Endothelial cell of umbilical vein (primary cell): ENCODE measurements around the gene CCDC74B. TPM values are rescaled to one million over a fixed set of nuclear protein-coding genes. Genes with fewer than 3 reads are reported as not detected.

Source experiments
- BruUV-seq: library from RNA; stranded (reverse); fragments of 400-500 nt; replicated peaks from 2 replicates; lab custom pipeline; 2021; lab: Mats Ljungman, UMichigan
- CTCF ChIA-PET: fragments of 300-600, 350-600 bp; sonication (Branson Sonifier 250); formaldehyde crosslinking; loops from one replicate; lab custom pipeline; 2021; ENCODE audit warnings: antibody characterized with exemption, inconsistent platforms; lab: Charles Lee
- POLR2A ChIA-PET: fragments of 300-600, 350-600 bp; sonication (Branson Sonifier 250); formaldehyde crosslinking; loops from one replicate; lab custom pipeline; 2021; ENCODE audit warnings: antibody characterized with exemption, inconsistent platforms; lab: Charles Lee
- DNase-seq: peaks from one replicate; pipeline ENCODE4 v3.0.0-alpha.2; 2011; ENCODE audit warnings: low read depth, low spot score
- FAIRE-seq: peaks from 2 replicates; lab custom pipeline; 2011; peaks lifted over from hg19 to GRCh38; lab: Jason Lieb, UNC
- H2AFZ ChIP-seq: 2 replicates; pipeline ENCODE4 v1.6.0; 2012; ENCODE audit warnings: low read depth, low read length, control low read depth, inconsistent platforms
- H3K27ac ChIP-seq: 2 replicates; pipeline ENCODE4 v1.5.1; 2011; ENCODE audit warnings: low read depth, mild to moderate bottlenecking, control low read depth, low read length, moderate library complexity; ENCODE audit not compliant: insufficient read depth
- H3K27me3 ChIP-seq, 2 experiments: 2 replicates each; pipeline versions ENCODE4 v1.6.0 to v1.6.1; 2011; ENCODE audit warnings: low read length in 2 of 2, mixed read lengths in 1 of 2; ENCODE audit not compliant: control insufficient read depth in 2 of 2, insufficient read depth in 2 of 2
- H3K36me3 ChIP-seq, 2 experiments: 2 replicates in 1 of 2; 3 replicates in 1 of 2; pipeline ENCODE4 v1.5.1; 2011; ENCODE audit warnings: low read length in 2 of 2, mild to moderate bottlenecking in 1 of 2, moderate library complexity in 1 of 2; ENCODE audit not compliant: control insufficient read depth in 2 of 2, insufficient read depth in 2 of 2; ENCODE audit errors: extremely low read depth in 1 of 2
- H3K4me1 ChIP-seq: 3 replicates; pipeline ENCODE4 v1.5.1; 2011; ENCODE audit warnings: mild to moderate bottlenecking, low read length; ENCODE audit not compliant: control insufficient read depth, insufficient read depth; ENCODE audit errors: extremely low read depth
- H3K4me2 ChIP-seq: 2 replicates; pipeline ENCODE4 v1.6.1; 2011; ENCODE audit warnings: low read length, control low read depth, mixed read lengths; ENCODE audit not compliant: insufficient read depth
- H3K4me3 ChIP-seq, 3 experiments: fragments of 200-600 bp in 1 of 3; sonication (generic), shearing (Covaris generic) in 1 of 3; replicated peaks in 1 of 3; 2 replicates each; pipeline ENCODE4 v1.5.1; 2011 to 2016; ENCODE audit warnings: control low read depth in 3 of 3, low read length in 3 of 3, mild to moderate bottlenecking in 2 of 3, inconsistent platforms in 1 of 3, low read depth in 1 of 3, moderate library complexity in 1 of 3; ENCODE audit not compliant: insufficient read depth in 1 of 3
- H3K79me2 ChIP-seq: 2 replicates; pipeline ENCODE4 v1.6.0; 2012; ENCODE audit warnings: low read length, inconsistent platforms; ENCODE audit not compliant: control insufficient read depth, insufficient read depth
- H3K9ac ChIP-seq: replicated peaks from 2 replicates; pipeline ENCODE3; 2011; ENCODE audit warnings: low read length, control low read depth; ENCODE audit not compliant: insufficient read depth; ENCODE audit errors: extremely low read depth
- H3K9me1 ChIP-seq: replicated peaks from 3 replicates; pipeline ENCODE4 v1.6.0; 2011; ENCODE audit warnings: mild to moderate bottlenecking, low read length; ENCODE audit not compliant: control insufficient read depth, insufficient read depth; ENCODE audit errors: extremely low read depth
- H3K9me3 ChIP-seq: replicated peaks from 2 replicates; pipeline ENCODE4 v1.5.1; 2012; ENCODE audit warnings: low read length, inconsistent platforms; ENCODE audit not compliant: control insufficient read depth, insufficient read depth
- H4K20me1 ChIP-seq: replicated peaks from 2 replicates; pipeline ENCODE3; 2011; ENCODE audit warnings: mild to moderate bottlenecking, low read length; ENCODE audit not compliant: control insufficient read depth, insufficient read depth; ENCODE audit errors: extremely low read depth
- CTCF ChIP-seq, 2 donors: IDR thresholded peaks; 1 replicate in 1 of 2; 2 replicates in 1 of 2; pipeline ENCODE4 v1.5.1; 2011; ENCODE audit warnings: low read length in 2 of 2, mild to moderate bottlenecking in 2 of 2, moderate library complexity in 2 of 2, control low read depth in 1 of 2, inconsistent platforms in 1 of 2, low read depth in 1 of 2; ENCODE audit not compliant: insufficient read depth in 1 of 2; ENCODE audit errors: extremely low read depth in 1 of 2
- EZH2 ChIP-seq: IDR thresholded peaks from 2 replicates; pipeline ENCODE4 v1.6.1; 2012; ENCODE audit warnings: borderline replicate concordance, low read depth, mild to moderate bottlenecking, moderate library complexity, low read length, inconsistent platforms; ENCODE audit not compliant: severe bottlenecking
- FOS ChIP-seq: IDR thresholded peaks from 2 replicates; pipeline ENCODE4 v1.6.1; 2011; ENCODE audit warnings: mild to moderate bottlenecking, low read length, moderate library complexity, borderline replicate concordance; ENCODE audit not compliant: insufficient read depth
- GATA2 ChIP-seq: IDR thresholded peaks from 2 replicates; pipeline ENCODE4 v1.7.0; 2011; ENCODE audit warnings: low read depth, mild to moderate bottlenecking, moderate library complexity, mixed read lengths, low read length; ENCODE audit not compliant: insufficient read length, insufficient read depth
- JUN ChIP-seq: IDR thresholded peaks from 2 replicates; pipeline ENCODE4 v1.6.1; 2011; ENCODE audit warnings: borderline replicate concordance, low read depth; ENCODE audit not compliant: insufficient read length, insufficient read depth
- MAX ChIP-seq: IDR thresholded peaks from 2 replicates; pipeline ENCODE4 v1.6.1; 2011; ENCODE audit not compliant: insufficient read depth, insufficient read length
- MYC ChIP-seq: IDR thresholded peaks from one replicate; pipeline ENCODE4 v1.6.1; 2011; ENCODE audit warnings: mild to moderate bottlenecking, low read depth, low read length
- POLR2A ChIP-seq: IDR thresholded peaks from 2 replicates; pipeline ENCODE4 v1.6.1; 2012; ENCODE audit warnings: low read depth, mild to moderate bottlenecking, control low read depth, low read length
- POLR2AphosphoS5 ChIP-seq: IDR thresholded peaks from 2 replicates; pipeline ENCODE4 v1.6.1; 2012; ENCODE audit warnings: low read depth, mild to moderate bottlenecking, control low read depth, low read length, moderate library complexity; ENCODE audit not compliant: insufficient read depth
- dilution Hi-C: fragments of 300-500 bp; cut with MboI; formaldehyde crosslinking; loops from one replicate; pipeline ENCODE4 v1.15.0; 2019; ENCODE audit warnings: low sequenced_read_pairs; ENCODE audit not compliant: extremely low pct_ligation_motif_present
- intact Hi-C: fragments of 100-400 bp; cut with micrococcal nuclease; formaldehyde crosslinking; loops from one replicate; pipeline ENCODE4 v1.10.0; 2022
- polyA plus RNA-seq, 4 experiments: library from polyadenylated mRNA; depleted of rRNA in 3 of 4; stranded (reverse) in 3 of 4; unstranded in 1 of 4; fragments of >200 nt; gene quantifications; 2 replicates each; pipeline versions ENCODE4 v1.2.1 to v1.2.3, GENCODE V29; 2011 to 2012; ENCODE audit warnings: missing spikeins in 1 of 4
- total RNA-seq: library from RNA; stranded (reverse); gene quantifications from 2 replicates; pipeline ENCODE4 v1.2.3, GENCODE V29; 2021

Gene CCDC74B
- total and polyA plus RNA-seq, 2 donors (not counting 3 experiments of a cell fraction or from before 2014, with no cell fraction given) = 4.6 to 4.8 TPM

GRCh38 chr2:130186391-130186790 is 41.5 kb upstream of the CCDC74B start:
- H4K20me1 ChIP-seq = no peaks in the 10 kb centered on the region
- H3K4me2 ChIP-seq = no peak overlapping the region
- CTCF ChIA-PET = interaction anchor here (1.0 kb wide), 1 partner anchor 146 kb away, joined by 3 read pairs; no protein-coding TSS in a partner anchor
- H2AFZ ChIP-seq = no peak overlapping the region
- H3K79me2 ChIP-seq = peaks cover 30% of the 10 kb centered on the region
- DNase-seq = no peak
- H3K9me1 ChIP-seq = no peaks in the 10 kb centered on the region
- no TSS peak for BruUV-seq
- no peak overlapping the region for H3K9ac ChIP-seq
- intact Hi-C loops = no loop called here
- FAIRE-seq = no peak
- H3K4me3 ChIP-seq = no peak overlapping the region
- H3K9me3 ChIP-seq = no peaks in the 10 kb centered on the region
- no peaks in the 10 kb centered on the region for H3K27me3 ChIP-seq
- H3K36me3 ChIP-seq = peaks cover 0 to 7% of the 10 kb centered on the region in 2 experiments
- dilution Hi-C loops = no loop called here
- POLR2A ChIA-PET = interaction anchor here (0.7 kb wide), 1 partner anchor 1301 kb away, joined by 3 read pairs; no protein-coding TSS in a partner anchor
- H3K4me1 ChIP-seq = peaks cover 6% of the 10 kb centered on the region
- H3K27ac ChIP-seq = no peak overlapping the region
- TF ChIP-seq POLR2AphosphoS5 (no peak), GATA2 (no peak), MYC (no peak), FOS (no peak), MAX (no peak), POLR2A (no peak), CTCF (IDR thresholded peaks at IDR 0.05; ENCODE audit: extremely low read depth in 1 of 2, insufficient read depth in 1 of 2, low read depth in 1 of 2, low read length in 2 of 2) (no peak), JUN (no peak), EZH2 (no peak)
